ENCODE measurements around the gene ZFYVE28.
A peak's percentile ranks its signal among the peaks of the same experiment; 100 is the strongest.
"Not testable (repeated sequence)": the region's sequence is repeated elsewhere in the genome, so short reads cannot be mapped to it uniquely, and the experiment has no call there.

The ZFYVE28 gene

DNA sequence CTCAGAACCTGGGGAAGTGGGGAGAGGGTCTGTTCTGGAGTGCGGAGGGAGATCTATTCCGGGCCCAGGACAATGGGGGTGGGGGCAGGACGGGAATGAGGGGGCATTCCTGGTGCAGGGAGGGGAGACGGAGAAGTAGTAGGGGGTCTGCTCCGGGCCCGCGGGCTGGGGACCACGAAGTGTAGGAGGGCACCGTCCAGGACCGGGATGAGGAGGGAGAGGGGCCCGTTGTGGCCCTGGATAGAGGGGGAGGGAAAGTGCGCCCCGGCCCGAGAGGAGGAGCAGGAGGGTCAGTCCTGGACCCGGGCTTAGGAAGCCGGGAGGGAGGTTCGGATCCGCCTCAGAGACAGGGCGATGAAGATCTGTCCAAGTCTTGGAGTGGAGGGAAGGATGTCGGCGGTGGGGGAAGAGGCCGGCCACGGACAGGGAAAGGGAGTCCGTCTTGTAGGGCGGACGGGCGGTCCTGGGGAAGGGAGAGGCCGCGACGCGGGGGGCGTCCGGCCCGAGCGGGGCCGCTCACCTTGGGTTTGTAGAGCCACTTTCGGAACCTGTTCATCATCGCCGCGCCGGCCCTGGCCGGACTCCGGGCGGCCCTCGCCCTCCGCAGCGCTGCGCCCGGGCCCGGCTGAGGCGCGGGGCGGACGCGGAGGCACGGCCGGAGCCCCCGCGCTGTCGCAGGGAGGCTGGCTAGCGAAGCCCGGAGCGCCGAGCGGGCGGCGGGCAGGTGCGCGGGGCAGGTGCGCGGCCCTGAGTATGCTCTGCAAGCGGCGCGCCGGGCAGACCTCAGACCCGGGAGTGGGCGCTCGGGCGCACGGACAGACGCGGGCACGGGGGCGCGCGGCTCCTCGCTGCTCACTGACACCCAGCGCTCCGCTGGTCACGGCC, at the start of gene ZFYVE28:
ZFYVE28 (minus strand) TSS at position 881 of the 885 bp plus-strand sequence; CDS start at position 559, 322 bp downstream.
- peak; percentile 4 for FAIRE-seq

GRCh38 chr4:2465544-2465943, 47.1 kb upstream of the ZFYVE28 start:
- FAIRE-seq; DNase-seq (ENCODE audit: insufficient read length, low spot score): not testable (repeated sequence)

More for the DNA sequence above, at the start of gene ZFYVE28:
- DNase-seq (ENCODE audit: insufficient read length, low spot score): no peak

- DNase-seq (ENCODE audit: insufficient read length, low spot score): no peak
- no peak for FAIRE-seq
Measured at GRCh38 chr4:2465032-2465431, 46.6 kb upstream of the ZFYVE28 start.

DNA sequence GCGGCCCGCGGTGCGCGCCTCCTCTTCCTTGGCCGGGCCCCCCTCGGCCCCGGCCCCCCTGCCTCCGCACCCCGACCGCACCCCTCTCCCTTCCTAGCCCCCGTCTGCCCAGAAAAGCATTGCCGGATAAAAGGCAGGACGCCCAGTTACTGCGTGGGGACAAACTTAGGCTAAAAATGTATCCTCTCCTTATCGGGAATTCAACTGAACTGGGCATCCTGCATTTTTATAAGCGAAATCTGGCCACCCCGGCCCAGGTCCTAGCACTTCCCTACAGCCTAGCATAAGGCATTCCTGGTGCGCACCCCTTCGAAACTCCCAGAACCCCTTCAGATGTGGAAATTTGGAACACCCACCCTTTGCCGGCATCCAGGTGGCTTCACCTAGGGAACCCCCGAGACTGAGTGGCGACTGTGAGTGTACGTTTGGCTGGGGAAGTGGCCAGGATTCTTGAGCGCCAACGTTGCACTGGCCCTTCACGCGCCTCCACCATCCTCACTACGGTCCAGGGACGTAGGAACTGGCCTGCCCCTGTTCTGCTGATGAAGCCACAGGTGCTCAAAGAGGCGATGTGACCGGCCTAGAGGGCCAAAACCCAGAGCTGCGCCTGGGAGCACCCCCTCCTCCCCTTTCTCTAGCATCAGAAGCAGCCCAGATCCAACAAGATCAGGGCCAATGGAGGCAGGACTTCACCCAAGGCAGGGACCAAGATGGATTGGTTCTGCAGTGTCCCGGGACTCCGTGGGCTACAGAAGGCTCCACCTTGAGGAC, 44.7 kb upstream of the ZFYVE28 start:
- FAIRE-seq (no peak), DNase-seq (ENCODE audit: insufficient read length, low spot score) (no peak)

DNA sequence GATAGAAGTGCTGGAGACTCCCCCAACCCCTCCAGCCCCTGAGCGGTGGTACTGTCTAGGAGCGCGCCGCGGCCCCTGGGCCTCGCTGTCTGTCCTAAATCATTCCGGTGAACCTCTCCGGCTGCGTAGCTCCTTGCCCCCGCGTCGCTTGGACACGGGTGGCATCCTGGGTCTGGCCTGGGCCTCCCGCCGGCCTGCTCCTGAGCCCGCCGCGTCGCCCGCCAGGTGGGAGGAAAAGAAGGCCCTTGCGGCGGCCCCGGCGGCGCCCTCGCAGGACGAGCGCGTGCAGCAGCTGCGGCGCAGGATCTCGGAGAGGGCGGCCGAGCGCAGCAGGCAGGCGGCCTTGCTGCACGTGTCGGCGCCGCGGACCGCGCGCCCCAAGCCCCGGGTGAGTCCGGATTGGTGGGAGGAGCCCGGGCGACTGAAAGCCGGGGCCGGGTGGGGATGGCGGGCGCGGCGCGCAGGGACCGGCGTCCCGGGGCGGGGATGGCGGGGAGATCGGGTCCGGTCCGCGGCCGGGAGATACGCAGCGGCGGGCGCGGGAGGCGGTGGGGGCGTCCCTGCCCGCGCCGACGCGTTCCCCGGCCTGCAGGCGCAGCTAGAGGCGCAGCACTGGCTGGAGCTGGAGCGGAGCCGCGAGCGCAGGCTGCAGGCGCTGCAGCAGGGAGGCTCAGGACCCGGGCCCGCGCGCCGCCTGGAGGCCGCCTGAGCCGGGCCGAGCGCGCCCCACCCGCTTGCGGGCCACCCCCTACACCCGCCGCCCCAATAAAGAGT, 44.0 kb upstream of the ZFYVE28 start:
- FAIRE-seq (peak; percentile 89), DNase-seq (ENCODE audit: insufficient read length, low spot score) (peak; percentile 69)

DNA sequence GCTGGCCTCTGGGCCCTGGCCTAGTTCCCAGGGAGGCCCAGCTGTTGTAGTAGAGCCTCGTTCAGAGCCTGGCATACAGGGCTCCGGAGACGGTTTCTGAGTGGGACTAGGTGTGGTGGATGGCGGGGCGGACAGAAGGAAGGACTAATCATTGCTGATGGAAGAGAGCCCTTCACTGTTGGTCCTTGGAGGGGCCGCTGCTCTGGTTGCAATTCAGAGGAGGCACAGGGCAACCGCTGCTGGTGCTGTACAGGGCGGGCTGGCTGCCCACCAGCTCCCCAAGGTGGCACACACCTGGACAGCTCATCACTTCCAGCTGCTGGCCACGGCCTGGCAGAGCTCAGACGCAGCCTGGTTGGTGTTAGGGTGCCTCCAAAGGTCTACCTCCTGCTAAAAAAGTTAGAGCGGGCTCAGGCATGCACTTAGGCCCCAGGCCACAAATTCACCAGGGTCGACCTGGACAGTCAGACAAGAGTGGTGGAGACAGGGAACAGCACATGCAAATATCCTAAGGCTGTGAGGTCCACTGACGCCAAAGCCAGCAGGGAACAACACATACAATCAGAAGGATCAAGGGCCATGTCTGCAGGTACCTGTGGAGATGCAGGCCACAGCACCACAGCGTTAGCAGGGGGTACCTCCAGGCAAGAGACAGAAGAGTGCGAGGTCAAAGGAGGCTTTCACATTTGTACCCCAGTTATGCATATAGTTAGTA, 43.0 kb upstream of the ZFYVE28 start:
- no peak for DNase-seq (ENCODE audit: insufficient read length, low spot score)
- no peak for FAIRE-seq

- no peak for FAIRE-seq
- DNase-seq (ENCODE audit: insufficient read length, low spot score): no peak
Measured at GRCh38 chr4:2459589-2460349, 41.3 kb upstream of the ZFYVE28 start.

- no peak for DNase-seq (ENCODE audit: insufficient read length, low spot score)
- no peak for FAIRE-seq
Measured at GRCh38 chr4:2458546-2459491, 40.4 kb upstream of the ZFYVE28 start.

DNA sequence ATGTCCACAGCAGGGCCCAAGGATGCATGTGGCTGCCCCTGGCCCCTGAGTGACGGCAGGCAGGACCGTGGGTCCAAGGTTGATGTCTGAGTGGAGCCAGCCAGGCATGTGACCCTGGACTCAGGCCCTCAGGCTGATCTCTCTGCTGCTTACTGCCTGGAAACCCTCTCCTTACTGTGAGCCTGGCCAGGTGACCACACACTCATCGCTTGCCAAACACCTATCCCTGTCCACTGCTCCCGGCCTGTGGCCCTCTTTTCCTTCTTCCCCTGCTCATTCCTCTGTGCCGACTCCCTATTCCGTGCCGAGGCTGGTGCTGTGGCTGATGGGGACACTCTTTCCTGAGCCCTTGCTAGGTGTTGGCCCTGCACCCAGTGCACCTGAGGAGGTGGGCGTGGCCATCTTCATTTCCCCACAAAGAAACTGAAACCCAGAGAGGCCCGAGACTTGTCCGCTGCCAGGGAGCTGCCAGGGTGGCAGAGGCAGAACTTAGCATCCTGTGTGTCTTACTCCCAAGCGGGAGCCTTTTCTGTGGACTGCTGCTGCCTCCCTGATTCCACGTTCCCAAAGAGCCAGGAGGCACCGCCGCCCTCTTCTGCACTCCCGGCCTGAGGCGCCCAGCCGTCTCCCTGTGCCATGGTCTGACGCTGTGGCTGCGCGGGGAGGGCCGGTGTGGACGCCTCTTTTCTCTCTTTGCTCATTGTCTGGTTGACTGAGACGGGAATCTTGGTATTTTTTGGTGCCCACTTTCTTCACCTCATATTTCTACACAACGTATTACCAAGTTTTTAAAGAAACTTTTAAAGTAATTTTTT, 39.2 kb upstream of the ZFYVE28 start:
- no peak for FAIRE-seq
- no peak for DNase-seq (ENCODE audit: insufficient read length, low spot score)

- no peak for FAIRE-seq
- no peak for DNase-seq (ENCODE audit: insufficient read length, low spot score)
Measured at GRCh38 chr4:2451821-2452785, 33.7 kb upstream of the ZFYVE28 start.

GRCh38 chr4:2451036-2451520, 32.6 kb upstream of the ZFYVE28 start:
- FAIRE-seq (no peak), DNase-seq (ENCODE audit: insufficient read length, low spot score) (no peak)

- DNase-seq (ENCODE audit: insufficient read length, low spot score) (no peak), FAIRE-seq (no peak)
Measured at GRCh38 chr4:2450394-2451035, 32.1 kb upstream of the ZFYVE28 start.

DNA sequence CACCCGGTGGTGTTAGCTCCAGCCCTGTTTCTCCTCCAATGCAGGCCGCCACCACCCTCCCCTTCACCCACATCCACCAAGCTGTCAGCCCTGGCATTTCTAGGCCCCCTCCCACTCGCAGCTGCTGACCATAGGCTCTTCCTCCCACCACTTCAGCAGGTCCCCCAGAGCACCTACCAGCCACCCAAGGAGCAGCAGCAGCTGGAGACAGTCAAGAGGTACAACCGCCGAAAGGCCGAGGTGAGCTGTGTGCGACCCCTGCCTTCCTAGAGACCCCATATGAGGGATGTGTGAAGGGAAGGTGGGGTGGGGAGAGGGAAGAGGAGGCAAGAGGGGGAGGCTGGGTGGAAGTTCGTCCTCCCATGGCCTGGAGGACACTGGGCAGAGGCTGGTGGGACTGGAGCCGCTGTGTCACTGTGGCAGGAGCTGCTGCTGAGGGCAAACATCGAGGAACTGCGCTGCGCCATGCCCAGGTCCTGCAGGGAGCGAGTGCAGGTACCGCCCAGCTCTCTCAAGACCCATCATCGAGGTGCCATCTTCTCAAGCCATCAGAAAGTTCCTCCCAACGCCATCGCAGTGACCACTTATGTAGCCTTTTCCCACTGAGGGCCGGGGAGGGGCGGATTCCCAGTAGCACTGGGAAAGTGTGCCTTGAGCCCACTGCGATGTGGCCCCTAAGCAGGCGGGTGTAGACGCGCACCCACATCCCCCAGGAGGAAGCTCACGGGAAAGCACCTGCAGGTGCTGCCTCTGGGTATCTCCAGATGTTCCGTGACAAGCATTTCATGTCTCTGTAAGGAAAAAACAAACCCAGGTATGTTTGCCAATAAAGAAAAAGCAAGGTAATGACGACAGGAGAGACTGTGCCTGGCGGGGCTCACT, 31.3 kb upstream of the ZFYVE28 start:
- FAIRE-seq: no peak
- DNase-seq (ENCODE audit: insufficient read length, low spot score): no peak

DNA sequence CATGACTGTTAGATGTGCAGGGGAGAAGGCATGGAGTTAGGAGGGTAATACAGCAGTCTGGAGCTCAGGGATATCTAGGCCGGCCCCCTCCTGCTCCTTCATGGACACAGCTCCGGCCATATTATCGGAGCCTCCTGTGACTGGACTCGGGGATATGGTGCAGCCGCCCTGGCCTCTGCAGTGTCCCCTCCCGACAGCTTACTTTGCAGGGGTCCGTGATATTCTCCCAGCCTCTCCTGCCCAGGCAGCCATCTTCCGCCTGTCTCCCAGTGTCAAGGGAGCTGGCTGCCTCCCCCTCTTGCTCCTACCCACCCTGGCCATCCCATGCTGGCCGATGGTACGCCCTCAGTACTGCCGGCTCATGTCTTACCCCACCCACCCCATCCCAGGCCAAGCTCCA, 30.6 kb upstream of the ZFYVE28 start:
- no peak for FAIRE-seq
- no peak for DNase-seq (ENCODE audit: insufficient read length, low spot score)

GRCh38 chr4:2448589-2448988, 30.1 kb upstream of the ZFYVE28 start:
- DNase-seq (ENCODE audit: insufficient read length, low spot score) (no peak), FAIRE-seq (no peak)

Data from HTR-8/SVneo (cell line).